DMS53 treated with DMSO at 0.1 percent for 48 hours (cell line): Measurements from ENCODE around the gene LHFPL6.

Experiments used
- DNase-seq: peaks from one replicate; lab custom pipeline; 2025; ENCODE audit not compliant: unreplicated experiment; lab: John Stamatoyannopoulos, UW

LHFPL6 gene

GRCh38 chr13:39557285-39557955, 45.6 kb downstream of the LHFPL6 start:
- DNase-seq: no peak

- no peak for DNase-seq
These were observed 46.1 kb downstream of the LHFPL6 start for GRCh38 chr13:39556866-39557265.

- DNase-seq: no peak
These were observed 48.6 kb downstream of the LHFPL6 start for GRCh38 chr13:39554371-39554770.

- DNase-seq: no peak
These were observed 50.7 kb downstream of the LHFPL6 start for GRCh38 chr13:39552246-39552645.

- DNase-seq: no peak
These were observed 52.1 kb downstream of the LHFPL6 start for GRCh38 chr13:39550931-39551330.

GRCh38 chr13:39547108-39547507, 55.9 kb downstream of the LHFPL6 start:
- DNase-seq: no peak

- no peak for DNase-seq
These were observed 60.6 kb downstream of the LHFPL6 start for GRCh38 chr13:39542361-39542760.

- DNase-seq: no peak
These were observed 61.9 kb downstream of the LHFPL6 start for GRCh38 chr13:39540929-39541605.

GRCh38 chr13:39538816-39539790, 63.9 kb downstream of the LHFPL6 start:
- DNase-seq: peak; percentile 87

- DNase-seq: no peak
These were observed 66.1 kb downstream of the LHFPL6 start for GRCh38 chr13:39536906-39537305.

GRCh38 chr13:39536274-39536673, 66.7 kb downstream of the LHFPL6 start:
- no peak for DNase-seq

- no peak for DNase-seq
These were observed 69.3 kb downstream of the LHFPL6 start for GRCh38 chr13:39533651-39534150.

- DNase-seq: no peak
These were observed 71.3 kb downstream of the LHFPL6 start for GRCh38 chr13:39531646-39532045.

- DNase-seq: no peak
These were observed 72.1 kb downstream of the LHFPL6 start for GRCh38 chr13:39530916-39531315.

GRCh38 chr13:39528661-39528980, 74.4 kb downstream of the LHFPL6 start:
- DNase-seq: no peak

- DNase-seq: no peak
These were observed 74.9 kb downstream of the LHFPL6 start for GRCh38 chr13:39527961-39528660.

GRCh38 chr13:39527301-39527700, 75.7 kb downstream of the LHFPL6 start:
- no peak for DNase-seq

- DNase-seq: no peak
These were observed 76.5 kb downstream of the LHFPL6 start for GRCh38 chr13:39526499-39526898.

- no peak for DNase-seq
These were observed 77.5 kb downstream of the LHFPL6 start for GRCh38 chr13:39525506-39525905.

- DNase-seq: no peak
These were observed 78.2 kb downstream of the LHFPL6 start for GRCh38 chr13:39524795-39525194.

GRCh38 chr13:39522329-39522728, 80.7 kb downstream of the LHFPL6 start:
- no peak for DNase-seq
